ENCODE results near the gene ISG20.
A peak's percentile ranks its signal among the peaks of the same experiment; 100 is the strongest.
"Not testable (repeated sequence)": the region's sequence is repeated elsewhere in the genome, so short reads cannot be mapped to it uniquely, and the experiment has no call there.

ISG20 gene

GRCh38 chr15:88619796-88620195 lies 19.0 kb upstream of the ISG20 start:
- no peak for DNase-seq

DNA sequence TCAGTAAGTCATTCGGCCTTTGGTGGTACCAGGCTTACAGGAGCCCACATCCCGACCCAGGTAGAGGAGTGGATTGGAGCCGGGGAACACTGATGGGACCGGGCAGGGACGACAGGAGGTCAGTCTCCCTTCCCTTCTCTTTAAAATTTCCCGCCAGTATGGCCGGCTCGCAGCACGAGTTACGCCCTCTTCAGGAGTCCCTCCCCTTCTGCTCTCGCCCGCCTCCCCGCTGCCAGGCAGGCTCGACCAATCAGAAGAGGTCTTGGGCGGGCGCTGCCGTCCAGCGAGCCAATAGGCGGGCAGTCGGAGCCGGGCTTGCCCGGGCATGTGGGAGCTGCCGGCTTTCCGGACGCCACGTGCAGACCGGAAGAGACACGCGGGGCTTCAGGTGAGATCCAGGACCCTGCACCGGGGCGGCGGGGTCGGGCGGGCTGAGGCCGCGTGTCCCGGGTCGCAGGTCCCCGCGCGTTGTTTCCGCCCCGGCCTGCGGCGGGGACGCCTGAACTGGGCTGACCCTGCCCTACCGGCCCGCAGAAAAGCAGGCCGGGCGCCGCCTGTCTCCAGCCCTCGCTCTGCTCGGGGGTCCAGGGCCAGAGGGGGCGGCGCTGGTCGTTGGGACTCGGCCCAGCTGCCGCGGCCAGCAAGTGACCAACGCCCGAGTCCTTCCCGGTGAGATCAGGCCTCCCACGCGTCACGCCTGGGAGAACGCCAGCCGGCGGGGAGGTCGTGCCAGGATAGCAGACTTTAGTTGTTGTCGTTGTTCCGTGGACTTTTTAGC lies 17.6 kb upstream of the ISG20 start, which contains the start of gene AEN:
Gene AEN, plus strand, starts transcription at position 346 of the 778 bp plus-strand sequence. CDS start 4,870 bp downstream, outside the sequence.
- DNase-seq, result peak; percentile 93

GRCh38 chr15:88621789-88622604 lies 16.8 kb upstream of the ISG20 start:
- no peak for DNase-seq

DNA sequence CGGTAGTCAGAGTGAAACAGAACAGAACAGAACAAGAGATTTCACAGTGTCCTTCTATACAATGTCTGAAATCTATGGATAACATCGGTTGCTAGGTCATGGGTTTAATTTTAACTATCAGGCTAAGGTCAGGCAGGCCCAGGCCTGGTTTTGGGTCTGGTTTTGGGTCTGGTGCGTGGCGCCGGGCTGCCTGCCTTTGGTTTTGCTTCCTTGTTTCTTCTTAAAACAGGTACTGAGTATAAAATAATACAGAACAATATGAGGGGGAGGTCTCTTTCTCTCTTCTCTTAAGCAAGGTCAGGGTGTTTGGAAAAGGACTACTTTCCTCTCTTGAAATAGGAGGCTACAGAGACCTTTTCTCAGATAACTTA lies 16.2 kb upstream of the ISG20 start:
- no peak for DNase-seq

DNA sequence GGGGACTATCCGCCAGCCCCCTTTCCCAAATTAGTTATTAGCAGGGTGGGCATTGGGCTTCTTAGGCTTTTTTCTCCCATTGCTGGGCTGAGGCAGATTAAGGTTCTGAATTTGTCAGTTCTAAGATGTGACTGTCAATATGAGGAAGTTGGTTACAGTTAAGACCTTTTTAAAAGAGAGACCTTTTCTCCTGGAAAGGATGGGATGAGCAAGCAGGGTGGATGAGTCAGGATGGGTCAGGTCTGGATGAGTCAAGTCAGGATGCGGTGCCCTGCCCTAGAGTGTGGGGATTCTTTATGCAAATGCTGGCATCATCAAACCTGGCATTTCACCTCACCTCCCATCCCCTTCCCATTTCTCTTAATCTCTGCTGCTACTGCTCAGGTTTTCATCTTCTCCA lies 15.8 kb upstream of the ISG20 start:
- DNase-seq, result no peak

- DNase-seq, result no peak
These were observed 15.2 kb upstream of the ISG20 start for GRCh38 chr15:88623632-88624031.

DNA sequence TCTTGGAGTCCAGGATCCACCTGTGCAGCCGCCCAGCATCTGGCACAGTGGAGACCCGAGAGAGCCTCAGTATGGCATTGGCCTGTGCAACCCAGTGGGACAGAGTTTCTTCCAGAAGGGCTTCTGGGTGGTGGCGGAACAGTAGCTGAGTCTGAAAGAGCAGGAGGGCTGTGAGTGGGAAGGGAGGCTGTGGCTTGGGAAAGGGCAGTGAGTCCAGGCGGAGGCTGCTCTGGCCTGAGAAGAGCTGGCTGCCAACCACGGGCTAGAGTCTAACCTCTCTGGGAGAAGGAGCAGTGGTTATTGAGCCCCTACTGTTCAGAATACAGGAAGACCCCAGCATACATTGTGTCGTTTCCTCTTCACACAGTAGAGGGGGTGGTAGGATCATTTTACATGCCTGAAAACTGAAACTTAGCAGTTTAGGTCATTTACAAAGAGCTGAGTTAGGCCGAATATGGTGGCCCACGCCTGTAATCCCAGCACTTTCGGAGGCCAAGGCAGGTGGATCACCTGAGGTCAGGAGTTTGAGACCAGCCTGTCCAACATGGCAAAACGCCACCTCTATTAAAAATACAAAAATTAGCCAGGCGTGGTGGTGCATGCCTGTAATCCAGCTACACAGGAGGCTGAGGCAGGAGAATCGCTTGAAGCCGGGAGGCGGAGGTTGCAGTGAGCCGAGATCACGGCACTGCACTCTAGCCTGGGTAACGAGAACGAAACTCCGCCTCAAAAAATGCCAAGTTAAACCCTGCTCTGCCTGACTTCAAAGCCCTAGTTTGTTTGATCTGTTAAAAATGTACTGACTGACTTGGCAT lies 14.5 kb upstream of the ISG20 start:
- DNase-seq, result no peak

DNA sequence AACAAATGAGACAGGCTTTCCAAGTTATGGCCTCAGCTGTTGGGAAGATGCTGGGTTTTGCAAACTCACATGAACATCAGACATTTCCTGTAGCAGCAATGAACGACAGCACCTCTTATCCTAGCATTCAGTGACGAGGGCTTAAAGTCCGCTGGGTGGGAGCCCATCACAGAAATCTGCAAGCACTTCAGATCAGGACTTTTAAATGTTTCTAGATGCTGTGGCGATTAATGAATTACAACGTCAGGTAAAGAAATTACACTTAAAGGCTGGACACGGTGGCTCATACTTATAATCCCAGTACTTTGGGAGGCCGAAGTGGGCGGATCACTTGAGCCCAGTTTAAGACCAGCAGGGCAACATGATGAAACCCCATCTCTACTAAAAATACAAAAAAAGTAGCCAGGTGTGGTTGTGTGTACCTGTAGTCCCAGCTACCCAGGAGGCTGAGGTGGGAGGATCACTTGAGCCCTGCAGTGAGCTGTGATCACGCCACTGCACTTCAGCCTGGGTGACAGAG lies 13.8 kb upstream of the ISG20 start:
- no peak for DNase-seq

DNA sequence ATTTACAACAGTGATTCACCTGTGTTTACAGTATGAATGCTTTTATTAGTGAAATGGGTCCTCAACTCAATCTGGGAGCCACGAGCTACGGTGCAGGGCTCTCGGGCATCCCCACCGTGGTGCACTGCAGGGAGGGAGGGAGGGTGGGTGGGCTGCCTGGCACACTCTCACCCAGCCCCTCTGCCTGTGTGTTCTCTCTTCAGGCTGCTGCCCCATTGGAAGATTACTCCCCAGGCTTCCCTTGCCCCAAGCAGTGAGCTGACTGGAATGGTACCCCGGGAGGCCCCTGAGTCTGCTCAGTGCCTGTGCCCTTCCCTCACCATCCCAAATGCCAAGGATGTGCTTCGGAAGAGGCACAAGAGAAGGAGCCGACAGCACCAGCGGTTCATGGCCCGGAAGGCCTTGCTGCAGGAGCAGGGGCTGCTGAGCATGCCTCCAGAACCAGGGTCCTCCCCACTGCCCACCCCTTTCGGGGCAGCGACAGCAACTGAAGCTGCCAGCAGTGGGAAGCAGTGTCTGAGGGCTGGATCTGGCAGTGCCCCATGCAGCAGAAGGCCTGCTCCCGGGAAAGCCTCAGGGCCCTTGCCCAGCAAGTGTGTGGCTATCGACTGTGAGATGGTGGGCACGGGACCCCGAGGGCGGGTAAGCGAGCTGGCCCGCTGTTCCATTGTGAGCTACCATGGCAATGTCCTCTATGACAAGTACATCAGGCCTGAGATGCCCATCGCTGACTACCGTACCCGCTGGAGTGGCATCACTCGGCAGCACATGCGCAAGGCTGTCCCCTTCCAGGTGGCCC lies 12.7 kb upstream of the ISG20 start:
- no peak for DNase-seq

DNA sequence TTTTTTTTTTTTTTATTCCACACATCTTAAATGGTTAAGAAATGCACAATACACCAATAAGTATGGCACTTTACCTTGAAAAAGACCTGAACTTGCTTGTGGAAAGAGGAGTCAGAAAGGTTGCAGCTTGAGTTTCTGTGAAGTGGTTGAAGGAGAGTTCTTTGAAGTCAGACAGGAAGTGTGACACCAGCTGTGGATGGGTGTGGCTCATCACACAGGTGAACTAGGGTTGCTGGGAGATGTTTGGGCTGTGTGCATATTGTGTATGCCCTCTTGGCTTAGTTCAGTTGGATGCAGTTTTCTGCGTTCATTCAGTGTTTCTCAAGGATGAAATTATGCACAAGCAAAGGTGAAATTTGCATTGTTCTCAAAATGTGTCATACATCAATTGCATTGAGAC lies 11.4 kb upstream of the ISG20 start:
- DNase-seq, result no peak

GRCh38 chr15:88628018-88628654 lies 10.7 kb upstream of the ISG20 start:
- DNase-seq, result no peak

- DNase-seq, result no peak
These were observed 9.7 kb upstream of the ISG20 start for GRCh38 chr15:88629071-88629470.

DNA sequence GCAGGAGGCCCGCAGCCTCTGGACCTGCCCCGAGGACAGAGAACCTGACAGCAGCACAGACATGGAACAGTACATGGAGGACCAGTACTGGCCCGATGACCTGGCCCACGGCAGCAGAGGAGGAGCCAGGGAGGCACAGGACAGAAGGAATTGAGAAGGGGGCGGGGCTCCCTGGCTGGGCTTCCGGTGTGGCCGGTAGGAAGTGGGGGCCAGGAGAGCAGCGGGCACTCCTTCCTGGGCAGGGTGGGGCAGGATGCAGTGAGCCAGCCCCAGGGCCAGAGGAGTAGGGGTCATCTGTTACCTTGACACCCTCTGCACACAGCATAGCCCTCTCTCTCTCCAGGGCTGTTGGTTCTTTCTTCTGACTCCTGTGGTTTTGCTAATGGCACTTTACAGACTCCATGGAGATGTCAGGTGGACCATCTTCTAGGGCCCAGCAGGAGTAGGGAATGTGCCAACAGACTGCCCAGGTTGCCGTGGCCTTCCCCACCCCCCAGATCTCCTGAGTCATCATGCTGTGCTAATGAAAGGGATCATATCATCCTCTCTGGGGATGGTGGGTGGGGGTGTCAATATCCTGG lies 8.6 kb upstream of the ISG20 start:
- DNase-seq, result no peak

- DNase-seq, result no peak
These were observed 7.9 kb upstream of the ISG20 start for GRCh38 chr15:88630798-88631463.

DNA sequence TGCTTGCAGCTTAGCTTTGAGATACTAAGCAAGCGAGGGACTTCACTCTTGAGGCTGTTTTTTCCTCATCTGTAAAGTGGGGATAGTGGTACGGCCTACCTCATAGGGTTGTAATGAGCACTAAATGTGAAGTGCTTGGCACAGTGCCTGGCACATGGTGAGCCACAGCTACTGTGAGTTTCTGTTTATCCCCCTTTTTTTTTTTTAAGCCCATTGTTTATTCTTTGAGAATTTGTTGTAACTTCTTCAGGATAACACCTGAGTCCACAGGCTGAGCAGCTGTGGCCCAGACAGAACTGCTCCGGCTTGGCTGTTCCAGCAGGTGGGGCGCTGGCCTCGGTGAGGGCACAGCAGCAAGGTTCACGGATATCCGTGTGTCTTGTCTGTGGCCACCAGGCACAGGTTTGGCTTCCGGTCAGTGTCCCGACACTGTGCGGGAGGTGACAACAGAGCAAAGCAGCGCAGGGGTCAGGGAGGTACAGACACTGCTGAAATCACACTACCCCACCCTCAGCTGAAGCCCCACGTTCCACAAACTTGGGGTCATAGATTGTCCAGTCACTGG lies 7.3 kb upstream of the ISG20 start:
- DNase-seq, result no peak

- DNase-seq, result not testable (repeated sequence)
These were observed 6.0 kb upstream of the ISG20 start for GRCh38 chr15:88632797-88633196.

- no peak for DNase-seq
These were observed 4.4 kb upstream of the ISG20 start for GRCh38 chr15:88634449-88634848.

DNA sequence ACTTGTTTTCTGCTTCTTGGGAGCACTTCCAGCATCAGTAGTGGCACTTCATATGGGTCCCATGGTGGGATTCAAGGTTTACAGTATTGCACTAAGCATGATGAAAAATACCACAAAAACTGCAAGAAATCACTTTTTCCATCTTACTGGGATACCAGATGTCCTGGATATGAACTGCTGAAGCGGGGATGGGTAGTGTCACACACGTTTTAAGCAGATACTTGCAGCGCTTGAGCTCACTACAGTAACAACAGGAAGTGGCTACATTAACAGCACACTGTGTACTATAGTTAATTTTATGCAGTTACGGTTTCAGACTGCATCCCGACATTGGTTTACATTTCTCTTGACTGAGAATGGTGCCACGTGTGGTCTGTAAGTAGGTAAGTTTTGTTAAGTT lies 3.5 kb upstream of the ISG20 start:
- DNase-seq, result no peak

DNA sequence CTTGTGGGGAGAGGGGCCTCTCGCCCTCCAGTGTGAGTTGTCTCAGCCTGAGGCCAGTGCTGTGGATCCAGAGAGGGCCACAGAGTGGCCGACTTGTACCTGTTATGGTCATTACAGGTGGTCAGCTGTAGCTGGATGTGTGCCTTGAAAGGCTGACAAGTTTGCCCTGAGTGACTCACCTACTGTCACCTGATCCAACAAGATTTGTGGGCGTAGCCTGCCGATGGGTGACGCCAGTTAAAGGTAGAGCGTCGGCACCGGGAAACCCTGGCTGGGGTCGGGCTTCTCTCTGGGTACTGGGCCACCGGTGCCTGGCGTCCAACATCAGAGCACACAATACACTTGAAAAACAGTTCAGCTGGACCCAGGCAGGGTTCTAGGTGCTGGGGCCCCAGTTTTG lies 2.8 kb upstream of the ISG20 start:
- no peak for DNase-seq

- no peak for DNase-seq
These were observed 2.2 kb upstream of the ISG20 start for GRCh38 chr15:88636654-88637053.

All from NCI-H2171 (cell line).